Nucleus accumbens (tissue), 56 donors: ENCODE measurements around the gene SLC2A11.

Experiments
- DNase-seq, 56 donors: peaks; one replicate each; lab custom pipeline; 2025; lab: John Stamatoyannopoulos, UW

The SLC2A11 gene

DNA sequence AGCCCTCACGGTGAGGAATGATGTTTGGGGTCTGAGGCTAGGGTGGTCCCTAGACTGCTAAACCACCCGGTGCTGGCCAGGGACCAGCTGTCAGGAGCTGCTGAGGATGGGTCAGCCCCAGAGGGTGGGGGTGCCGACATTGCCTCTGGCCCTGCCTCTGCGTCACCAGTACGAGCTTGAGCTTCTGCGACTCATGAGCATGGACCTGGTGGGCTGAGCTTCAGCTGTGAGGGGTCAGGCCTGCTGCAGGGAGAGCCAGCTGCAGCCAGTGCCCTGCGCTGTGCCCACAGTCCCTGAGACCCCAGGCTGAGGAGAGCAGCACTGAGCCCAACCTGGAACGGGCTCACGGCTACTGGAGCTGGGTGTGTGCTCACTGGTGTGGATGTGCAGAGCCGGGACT, 25.9 kb upstream of the SLC2A11 start:
- no peak for DNase-seq

DNA sequence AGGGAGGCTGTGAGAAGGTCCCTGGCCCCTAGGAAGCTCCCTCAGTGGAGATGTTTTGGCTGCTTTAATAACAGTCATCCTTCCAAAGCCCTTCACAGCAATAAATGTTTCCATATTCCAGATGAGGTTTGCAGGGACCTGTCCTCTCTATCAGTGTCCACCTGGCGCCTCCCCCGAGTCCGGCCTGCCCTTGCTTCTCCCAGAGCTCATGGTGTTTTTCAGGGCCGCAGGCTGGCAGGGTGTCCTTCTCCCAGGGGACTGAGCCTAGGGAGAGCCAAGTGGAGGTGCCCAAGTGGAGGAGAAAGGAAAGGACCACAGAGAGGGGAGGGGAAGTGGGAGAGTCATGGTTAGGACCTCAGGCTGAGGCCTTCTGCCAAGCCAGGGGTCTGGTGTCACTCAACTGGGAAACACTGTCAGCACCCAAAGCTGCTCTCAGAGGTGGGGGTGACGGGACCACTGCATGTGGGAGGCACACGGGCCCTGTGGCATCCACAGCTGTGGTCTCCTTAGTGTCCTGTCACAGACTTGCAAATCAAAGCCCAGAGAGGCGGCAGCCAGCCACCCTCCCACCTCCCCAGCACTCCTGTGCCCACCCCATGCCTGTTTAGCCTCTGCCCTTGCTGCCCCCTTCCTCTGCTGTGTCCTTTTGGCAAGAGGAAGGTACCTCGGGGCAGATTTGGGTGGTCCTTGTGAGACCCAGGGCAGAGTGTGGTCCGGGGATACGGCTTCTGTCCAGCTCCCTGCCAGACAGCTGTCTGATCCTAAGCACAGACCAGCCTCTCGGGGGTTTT, 25.3 kb upstream of the SLC2A11 start:
- no peak for DNase-seq

DNA sequence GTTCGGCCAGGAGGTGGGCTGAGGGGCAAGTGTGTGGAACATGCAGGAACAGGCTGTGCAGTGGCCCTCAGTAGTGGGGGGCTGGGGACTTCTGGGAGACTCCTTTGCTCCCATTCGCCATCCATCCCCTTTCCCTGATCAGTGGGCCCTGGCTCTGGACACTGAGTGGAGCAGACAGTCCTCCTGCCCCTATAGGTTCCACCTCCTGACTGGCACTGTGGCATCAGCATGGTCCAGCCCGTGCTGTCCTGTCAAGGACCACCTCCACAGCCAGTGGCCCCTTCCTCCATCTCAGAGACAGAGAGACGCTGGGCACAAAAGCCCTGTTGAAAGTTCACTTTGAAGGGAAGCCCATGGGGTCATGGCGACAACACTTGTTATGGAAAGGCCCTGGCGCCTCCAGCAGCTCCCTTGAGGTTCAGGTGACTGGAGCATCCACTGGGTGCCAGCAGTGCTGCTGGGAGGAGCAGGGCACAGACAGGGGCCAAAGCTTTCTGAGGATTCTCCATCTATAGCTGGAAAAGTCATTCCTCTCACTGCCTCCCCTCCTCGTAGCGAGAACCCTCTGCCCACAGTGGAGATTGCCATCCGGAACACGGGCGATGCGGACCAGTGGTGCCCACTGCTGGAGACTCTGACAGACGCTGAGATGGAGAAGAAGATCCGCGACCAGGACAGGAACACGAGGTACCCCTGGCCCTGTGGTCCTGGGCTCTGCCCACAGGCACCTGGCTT, 24.5 kb upstream of the SLC2A11 start:
- no peak for DNase-seq

DNA sequence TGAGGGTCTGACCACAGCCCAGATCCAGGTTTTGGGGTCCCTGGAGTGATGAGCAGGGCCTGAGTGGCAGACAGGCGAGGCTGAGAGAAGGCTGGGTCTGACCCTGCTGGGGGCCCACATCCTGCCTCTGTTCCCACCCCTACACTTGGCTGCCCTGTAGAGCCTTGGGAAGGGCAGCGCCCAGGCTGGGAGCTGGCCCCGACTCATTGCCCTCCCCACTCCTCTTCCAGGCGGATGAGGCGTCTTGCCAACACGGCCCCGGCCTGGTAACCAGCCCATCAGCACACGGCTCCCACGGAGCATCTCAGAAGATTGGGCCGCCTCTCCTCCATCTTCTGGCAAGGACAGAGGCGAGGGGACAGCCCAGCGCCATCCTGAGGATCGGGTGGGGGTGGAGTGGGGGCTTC, 23.8 kb upstream of the SLC2A11 start:
- DNase-seq = peak in 6 of 56 donors; percentile 9 to 38 (median 26)

DNA sequence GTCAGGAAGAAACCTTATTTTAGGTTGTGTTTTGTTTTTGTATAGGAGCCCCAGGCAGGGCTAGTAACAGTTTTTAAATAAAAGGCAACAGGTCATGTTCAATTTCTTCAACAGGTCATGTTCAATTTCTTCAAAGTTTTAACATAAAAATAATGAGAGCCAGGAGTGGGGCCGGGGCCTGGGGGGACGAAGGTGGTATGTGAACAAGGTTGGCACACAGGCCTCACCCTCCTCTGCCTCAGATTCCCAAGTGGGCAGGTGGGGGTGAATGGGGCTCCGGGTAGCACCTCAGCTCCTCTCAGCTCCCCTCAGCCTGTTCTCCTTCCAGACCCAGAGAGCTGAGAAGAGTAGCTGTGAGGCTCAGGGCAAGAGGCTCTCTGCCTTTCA, 23.3 kb upstream of the SLC2A11 start:
- no peak for DNase-seq

DNA sequence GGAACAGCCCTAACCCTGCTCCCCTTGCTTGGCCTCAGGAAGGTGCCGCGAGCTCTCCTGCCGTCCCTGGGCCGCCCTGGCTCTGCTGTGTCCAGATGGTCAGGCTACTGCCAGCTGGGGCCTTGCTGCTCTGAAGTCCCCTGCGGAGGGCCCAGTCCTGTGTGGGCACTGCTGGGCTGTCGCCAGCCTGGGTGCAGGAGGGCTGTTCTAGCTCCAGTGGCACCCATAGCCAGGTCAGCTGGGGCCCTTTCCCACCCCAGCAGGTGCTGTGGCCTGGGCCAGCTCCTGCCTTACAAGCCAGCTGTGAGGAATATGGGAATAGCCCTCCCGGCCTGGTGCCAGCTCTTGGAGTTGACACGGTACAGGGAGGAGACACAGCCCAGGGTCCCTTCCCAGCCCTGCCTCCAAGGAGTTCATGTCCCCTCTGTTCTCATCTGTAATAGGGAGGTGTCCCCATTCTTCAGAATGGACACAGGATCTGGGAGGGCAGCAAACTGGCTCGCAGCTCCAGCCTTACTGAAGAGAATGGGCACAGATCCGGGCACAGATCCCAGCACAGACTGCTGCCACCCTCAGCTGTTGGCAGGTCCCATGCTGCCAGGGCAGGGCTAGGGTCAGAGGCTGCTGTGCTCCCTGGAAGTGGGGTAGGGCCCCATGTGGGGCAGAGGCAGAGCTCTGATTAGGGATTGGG, 22.7 kb upstream of the SLC2A11 start:
- peak in 46 of 56 donors; percentile 16 to 82 (median 56) for DNase-seq

DNA sequence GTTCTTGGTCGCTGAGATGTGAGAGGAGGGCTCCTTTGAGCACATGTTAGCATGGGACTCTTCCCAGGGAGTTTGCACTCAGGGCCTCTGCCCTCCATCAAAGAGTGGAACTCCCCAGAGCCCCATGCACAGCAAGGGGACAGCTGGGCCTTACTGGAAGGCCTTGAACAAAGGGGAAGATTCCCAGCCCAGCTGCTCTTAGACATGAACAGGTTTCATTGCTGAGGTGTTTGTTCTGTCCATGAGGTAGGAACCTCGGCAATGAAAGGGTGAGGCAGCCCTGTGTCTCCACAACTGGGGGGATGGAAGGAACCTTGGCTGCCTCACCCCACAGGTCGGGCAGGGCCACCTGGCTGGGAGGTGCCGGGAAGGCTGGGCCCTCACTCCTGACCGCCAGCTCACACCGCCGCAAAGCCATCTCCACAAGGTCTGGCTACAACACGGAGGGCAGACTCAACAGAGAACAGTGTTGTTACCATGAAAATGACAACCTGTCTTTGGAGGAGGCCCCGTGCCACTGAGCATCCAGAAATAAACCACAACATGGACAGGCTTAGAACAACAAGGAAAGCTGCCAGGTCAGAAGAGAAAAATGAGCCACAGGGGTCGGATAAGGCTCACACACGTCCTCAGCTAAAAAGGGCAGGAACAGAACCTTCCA, 22.1 kb upstream of the SLC2A11 start:
- no peak for DNase-seq

DNA sequence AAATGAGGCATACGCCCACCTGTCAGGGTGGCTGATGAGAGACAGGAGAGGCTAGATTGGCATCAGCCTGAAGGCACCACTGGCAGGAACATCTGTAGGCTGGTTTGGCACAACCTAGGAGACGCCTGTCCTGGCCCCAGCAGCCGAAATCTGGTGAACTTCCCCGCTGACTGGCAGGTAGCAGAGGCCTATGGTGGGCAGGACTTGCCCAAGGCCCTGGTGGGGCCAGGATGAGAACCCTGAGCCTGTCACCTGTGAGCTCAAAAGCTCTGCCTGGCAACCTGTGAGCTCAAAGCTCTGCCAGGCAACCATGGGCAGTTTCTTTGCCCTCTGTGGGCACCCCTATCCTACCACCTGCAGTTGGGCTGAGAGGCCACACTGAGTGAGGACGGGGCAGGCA, 21.4 kb upstream of the SLC2A11 start:
- DNase-seq = no peak

DNA sequence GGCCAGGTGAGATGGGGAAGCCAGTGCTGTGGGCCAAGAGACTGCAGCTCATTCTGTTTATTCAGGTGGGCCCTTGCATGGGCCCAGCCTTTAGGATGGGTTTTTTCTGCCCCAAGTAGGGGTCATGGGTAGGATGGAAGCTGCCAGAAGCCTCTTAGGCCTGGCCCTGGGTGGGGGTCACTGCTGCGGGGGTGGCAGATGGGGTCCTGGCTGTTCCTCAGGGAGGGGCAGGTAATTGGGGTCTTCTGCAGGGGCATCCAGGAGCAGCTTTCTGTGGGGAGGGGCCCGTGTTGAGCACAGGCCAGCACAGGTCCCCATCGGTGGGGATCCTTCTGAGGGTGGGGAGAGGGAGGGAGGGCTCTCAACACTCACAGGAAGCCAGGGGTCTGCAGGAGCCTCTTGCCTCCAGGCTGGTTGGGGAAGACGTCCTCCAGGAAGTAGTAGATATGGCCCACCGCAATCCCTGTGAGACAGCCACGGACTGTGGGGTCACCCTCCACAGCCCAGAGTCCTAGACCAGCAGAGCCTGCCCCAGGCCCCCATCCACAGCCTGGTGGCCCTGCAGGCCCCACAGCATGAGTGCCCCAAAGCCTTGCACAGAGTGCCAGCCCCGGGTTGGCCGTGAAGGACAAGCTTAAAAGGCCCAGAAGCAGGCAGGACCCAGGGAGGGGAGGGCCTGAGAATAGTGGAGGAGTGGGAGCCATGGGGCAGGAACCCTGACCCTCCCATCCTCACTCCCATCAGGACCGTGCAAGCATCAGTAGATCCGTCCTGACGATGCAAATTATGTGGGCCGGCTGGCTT, 20.8 kb upstream of the SLC2A11 start:
- DNase-seq = no peak

DNA sequence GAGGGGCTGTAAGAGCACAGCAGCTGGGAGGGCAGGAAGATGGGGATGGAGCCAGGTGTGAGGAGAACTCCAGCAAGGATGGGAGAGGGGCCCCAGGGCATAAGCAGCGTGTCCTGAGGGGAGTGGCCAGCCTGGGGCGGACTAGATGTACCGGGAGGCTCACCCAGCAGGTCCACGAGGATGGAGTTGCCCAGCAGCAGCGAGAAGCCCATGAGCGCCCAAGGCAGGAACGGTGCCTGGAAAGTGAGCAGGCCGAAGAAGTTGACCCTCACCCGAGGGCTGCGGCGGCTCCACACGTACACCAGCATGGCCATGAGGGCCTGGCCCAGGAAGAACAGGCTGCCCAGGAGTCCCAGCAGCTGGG, 20.2 kb upstream of the SLC2A11 start:
- DNase-seq = no peak

DNA sequence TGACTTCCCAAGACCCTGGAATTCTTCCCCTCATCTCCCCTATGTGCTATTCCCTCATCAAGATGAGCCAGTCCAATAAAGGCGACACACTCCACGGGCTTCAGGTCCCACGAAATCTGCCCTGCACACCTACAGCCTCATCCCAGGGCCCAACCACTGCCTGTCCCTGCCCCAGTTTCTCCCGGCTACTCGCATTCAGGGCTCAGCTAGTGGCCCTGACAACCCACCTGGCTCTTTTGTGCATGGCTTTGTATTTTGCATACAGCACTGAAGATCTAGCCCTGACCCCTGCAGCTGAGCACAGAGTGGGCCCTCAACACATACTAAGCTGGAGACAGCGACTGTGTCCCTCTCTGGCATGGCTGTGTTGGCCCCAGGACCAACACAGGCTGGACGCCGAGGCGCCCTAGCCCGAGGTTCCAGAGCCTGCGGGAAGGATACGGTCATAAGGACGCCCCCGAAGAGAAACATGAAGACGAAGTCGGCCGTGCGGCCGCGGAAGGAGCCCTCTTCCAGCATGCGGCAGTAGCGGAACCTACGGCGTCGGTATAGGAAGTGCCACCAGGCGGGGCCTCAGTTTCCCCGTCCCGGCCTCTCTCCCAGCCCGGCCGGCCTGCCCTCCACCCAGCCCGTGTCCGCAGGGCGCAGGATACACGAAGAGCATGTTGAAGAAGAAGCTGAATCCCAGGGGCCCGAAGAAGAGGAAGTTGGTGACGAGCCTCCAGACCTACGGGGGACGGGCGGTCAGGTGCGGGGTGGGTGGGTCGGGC, 19.6 kb upstream of the SLC2A11 start:
- DNase-seq = no peak

DNA sequence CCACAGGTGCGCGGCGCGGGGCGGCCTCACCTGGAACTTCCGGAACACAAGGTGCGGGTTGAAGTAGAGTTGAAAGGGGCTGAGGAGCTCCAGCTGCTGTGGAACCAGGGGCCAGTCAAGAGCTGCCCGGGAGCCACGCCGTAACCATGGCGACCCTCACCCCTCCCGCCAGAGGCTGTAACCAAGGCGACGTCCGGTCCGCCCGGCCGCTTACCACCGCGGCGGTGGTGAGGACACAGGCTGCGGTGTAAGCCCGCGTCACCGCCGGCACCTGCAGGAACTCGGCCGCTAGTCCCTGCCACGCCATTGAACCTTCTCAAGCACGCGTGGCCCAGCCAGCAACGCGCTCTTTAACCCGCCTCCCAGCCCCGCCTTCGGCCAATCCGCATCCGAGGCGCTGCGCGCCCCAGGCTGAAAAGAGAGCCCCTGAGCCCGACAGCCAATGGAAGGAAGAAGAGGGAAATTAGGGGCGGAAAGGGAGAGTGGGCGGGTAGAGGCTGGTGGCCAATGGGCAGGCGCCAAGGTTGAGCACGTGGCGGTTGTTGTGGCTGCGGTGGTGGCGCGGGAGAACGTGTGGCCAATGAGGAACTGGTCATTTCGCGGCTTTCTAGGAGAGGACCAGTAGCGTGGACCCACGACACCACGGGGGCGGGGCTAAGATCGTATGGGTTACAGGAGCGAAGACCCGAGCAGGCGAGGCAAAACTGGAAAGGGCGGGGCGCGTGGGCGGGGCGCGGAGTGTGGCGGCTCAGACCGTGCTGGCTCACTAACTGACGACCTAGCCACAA, 18.8 kb upstream of the SLC2A11 start, which contains the start of gene DERL3:
TSS of gene DERL3 (minus strand) at position 326 of the 788 bp plus-strand sequence. CDS start at position 307, 19 bp downstream.
- peak; percentile 50 to 99 (median 86) for DNase-seq

DNA sequence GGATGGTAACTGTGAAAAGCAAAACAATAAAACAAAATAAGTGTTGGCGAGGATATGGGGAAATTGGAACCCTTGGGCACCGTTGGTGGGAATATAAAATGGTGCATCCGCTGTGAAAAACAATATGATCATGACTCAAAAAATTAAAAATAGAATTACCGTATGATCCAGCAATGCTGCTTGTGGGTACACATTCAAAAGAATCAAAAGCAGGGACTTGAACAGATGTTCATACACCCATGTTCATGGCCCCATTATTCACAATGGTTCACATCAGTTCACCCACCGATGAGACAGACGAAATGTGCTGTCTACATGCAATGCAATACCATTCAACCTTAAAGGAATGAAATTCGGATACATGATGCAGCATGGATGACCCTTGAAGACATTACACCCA, 17.6 kb upstream of the SLC2A11 start:
- no peak for DNase-seq

DNA sequence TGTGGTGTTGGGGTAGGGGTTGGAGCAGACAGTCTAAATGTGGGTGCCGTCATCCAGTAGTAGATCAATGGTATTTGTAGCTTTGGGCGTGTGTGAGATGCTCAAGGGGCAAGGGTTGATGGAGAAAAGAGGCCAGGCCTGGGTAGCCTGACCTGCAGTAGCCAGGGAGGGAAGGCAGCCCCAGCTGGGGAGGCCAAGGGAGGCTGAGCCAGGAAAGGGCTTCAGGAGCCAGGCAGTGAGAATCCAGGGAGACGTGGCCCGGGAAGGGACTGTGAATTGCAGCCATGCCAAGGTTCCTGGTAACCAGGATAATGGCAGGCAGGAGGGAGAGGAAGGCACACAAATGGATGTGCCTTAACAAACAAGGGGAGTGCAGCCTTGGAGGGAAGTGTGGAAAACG, 16.4 kb upstream of the SLC2A11 start:
- DNase-seq = no peak

DNA sequence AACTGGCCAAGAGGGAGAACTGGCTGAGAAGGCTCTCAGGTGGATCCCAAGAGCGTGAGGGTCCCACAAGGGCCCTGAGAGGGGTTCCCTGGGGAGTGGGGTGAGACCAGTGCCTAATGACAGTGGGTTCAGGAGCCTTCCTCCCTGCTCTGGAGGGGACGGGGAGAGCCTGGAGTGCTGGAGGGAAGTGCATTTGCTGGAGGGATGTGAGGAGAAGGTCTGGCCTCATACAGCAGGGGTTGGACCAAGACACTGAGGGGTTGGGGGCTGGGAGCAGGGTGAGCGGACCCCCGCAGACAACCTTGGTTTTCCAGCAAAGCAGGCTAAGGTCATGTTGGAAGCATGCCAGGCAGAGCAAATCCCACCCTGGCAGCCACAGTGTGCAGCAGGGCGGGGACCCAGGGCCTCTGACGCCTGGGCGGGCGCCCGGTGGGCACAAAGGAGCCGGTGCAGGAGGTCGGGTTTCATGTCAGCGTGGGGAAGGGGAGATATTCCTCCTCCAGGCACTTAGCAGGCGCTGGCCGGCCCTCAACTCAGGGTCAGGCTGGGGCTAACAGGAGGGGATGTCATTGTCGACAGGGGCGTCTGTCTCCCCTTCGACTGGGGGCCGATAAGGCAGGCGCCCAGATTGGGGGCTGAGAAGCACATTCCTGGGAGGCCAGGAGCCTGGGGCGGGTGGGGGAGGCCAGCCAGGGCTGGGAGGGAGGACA, 15.8 kb upstream of the SLC2A11 start:
- no peak for DNase-seq

DNA sequence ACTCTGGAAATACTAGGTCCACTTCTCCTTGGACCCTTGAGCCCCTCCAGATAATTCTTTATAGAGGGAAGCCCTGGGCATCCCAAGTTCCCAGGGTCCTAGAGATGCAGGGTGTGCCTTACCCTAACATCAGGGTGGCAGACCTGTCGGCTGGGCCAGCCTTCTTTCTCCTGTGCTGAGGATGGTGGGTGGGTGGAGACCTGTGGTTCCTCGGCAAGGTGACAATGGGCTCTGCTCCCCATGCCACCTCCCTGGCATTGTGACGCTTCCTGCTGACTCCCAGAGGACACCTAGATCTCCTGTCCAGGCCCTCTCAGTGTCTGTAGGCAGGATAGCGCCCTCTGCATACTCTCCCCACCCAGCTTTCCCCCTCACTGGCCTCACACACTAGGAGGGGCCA, 15.1 kb upstream of the SLC2A11 start:
- DNase-seq = no peak

DNA sequence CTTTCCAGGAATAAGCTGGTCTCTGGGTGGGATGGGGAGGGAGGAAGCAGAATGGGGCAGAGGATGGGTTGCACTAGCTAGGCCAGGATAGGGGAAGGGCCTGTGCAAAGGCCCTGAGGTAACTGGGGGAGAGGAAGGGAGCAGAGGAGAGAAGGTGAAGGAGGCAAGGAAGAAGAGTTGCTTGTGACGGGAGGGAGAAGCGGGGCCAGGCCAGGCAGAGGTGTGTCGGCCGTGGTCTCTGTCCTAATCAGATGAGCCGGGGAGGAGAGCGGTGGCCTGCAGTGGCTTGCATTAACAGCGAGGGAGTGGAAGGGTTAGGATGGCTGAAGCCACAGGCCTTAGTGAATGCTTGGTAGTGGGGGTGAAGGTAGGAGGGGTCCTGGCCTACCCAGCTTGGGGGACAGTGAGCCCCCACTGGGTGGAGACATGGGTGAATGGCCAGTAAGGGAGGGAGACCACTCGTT, 12.9 kb upstream of the SLC2A11 start:
- no peak for DNase-seq
